ENCODE measurements around the gene ERN2. TPM values are rescaled to one million over a fixed set of nuclear protein-coding genes. Genes with fewer than 3 reads are reported as not detected.

ERN2 gene
- total RNA-seq, 2 donors from 2014 or later, result 1.3 to 1.4 TPM

GRCh38 chr16:23699100-23699499 lies 13.9 kb downstream of the ERN2 start:
- WGBS, 2 experiments (ENCODE audit: insufficient coverage in 1 of 2, insufficient read length in 1 of 2), result 98 to 100% methylated on average over 1 to 4 of the region's 4 CpGs
- TF ChIP-seq CTCF (conservative IDR thresholded peaks at IDR 0.05), result no peak
- no peak overlapping the region for H3K9ac ChIP-seq (ENCODE audit: extremely low read depth, low read length, poor library complexity, severe bottlenecking)

GRCh38 chr16:23695756-23696155 lies 17.3 kb downstream of the ERN2 start:
- Mint-ChIP-seq H3K9me3 (no peaks in the 10 kb centered on the region), H3K27ac (no peak overlapping the region), H3K4me3 (no peak overlapping the region), H3K36me3 (ENCODE audit: low read depth) (peaks cover 9% of the 10 kb centered on the region), H3K4me1 (peaks cover 13% of the 10 kb centered on the region), H3K27me3 (ENCODE audit: insufficient read depth) (peaks cover 1% of the 10 kb centered on the region)
- H3K4me1 ChIP-seq (ENCODE audit: control insufficient read depth, insufficient read depth, low read length), result no peaks in the 10 kb centered on the region
- no peak for TF ChIP-seq CTCF (conservative IDR thresholded peaks at IDR 0.05)
- H3K36me3 ChIP-seq (ENCODE audit: control insufficient read depth, insufficient read depth, low read length), result peaks cover 10% of the 10 kb centered on the region
- 78 to 91% methylated on average over 3 to 11 of the region's 11 CpGs for WGBS, 2 experiments (ENCODE audit: insufficient coverage in 1 of 2, insufficient read length in 1 of 2)
- H3K27ac ChIP-seq (ENCODE audit: low read depth, low read length), result no peak overlapping the region
- H3K27me3 ChIP-seq (ENCODE audit: control insufficient read depth, insufficient read depth, low read length, poor library complexity, severe bottlenecking), result no peaks in the 10 kb centered on the region
- no peak overlapping the region for H3K4me3 ChIP-seq (ENCODE audit: low read length)
- H3K9ac ChIP-seq (ENCODE audit: extremely low read depth, low read length, poor library complexity, severe bottlenecking), result no peak overlapping the region
- H3K9me3 ChIP-seq (ENCODE audit: control insufficient read depth, low read length), result no peaks in the 10 kb centered on the region
- no peak for DNase-seq

More at GRCh38 chr16:23699100-23699499, 13.9 kb downstream of the ERN2 start:
- H3K4me3 Mint-ChIP-seq, result no peak overlapping the region
- peaks cover 14% of the 10 kb centered on the region for H3K4me1 Mint-ChIP-seq
- H3K27me3 ChIP-seq (ENCODE audit: control insufficient read depth, insufficient read depth, low read length, poor library complexity, severe bottlenecking), result no peaks in the 10 kb centered on the region
- H3K36me3 Mint-ChIP-seq (ENCODE audit: low read depth), result no peaks in the 10 kb centered on the region
- H3K9me3 ChIP-seq (ENCODE audit: control insufficient read depth, low read length), result no peaks in the 10 kb centered on the region
- H3K4me1 ChIP-seq (ENCODE audit: control insufficient read depth, insufficient read depth, low read length), result no peaks in the 10 kb centered on the region
- H3K36me3 ChIP-seq (ENCODE audit: control insufficient read depth, insufficient read depth, low read length), result no peaks in the 10 kb centered on the region
- no peak overlapping the region for H3K4me3 ChIP-seq (ENCODE audit: low read length)
- DNase-seq, result no peak
- peaks cover 9% of the 10 kb centered on the region for H3K9me3 Mint-ChIP-seq
- H3K27me3 Mint-ChIP-seq (ENCODE audit: insufficient read depth), result peaks cover 10% of the 10 kb centered on the region
- no peak overlapping the region for H3K27ac ChIP-seq (ENCODE audit: low read depth, low read length)
- no peak overlapping the region for H3K27ac Mint-ChIP-seq

- DNase-seq, result peak; percentile 95
- Mint-ChIP-seq H3K4me3 (peak overlapping the region; percentile 57), H3K27me3 (ENCODE audit: insufficient read depth) (peaks cover 1% of the 10 kb centered on the region), H3K27ac (peak overlapping the region; percentile 66), H3K4me1 (peaks cover 9% of the 10 kb centered on the region), H3K9me3 (no peaks in the 10 kb centered on the region), H3K36me3 (ENCODE audit: low read depth) (peaks cover 17% of the 10 kb centered on the region)
- Histone ChIP-seq H3K36me3 (ENCODE audit: control insufficient read depth, insufficient read depth, low read length) (peaks cover 19% of the 10 kb centered on the region), H3K4me3 (ENCODE audit: low read length) (peak overlapping the region; percentile 64), H3K4me1 (ENCODE audit: control insufficient read depth, insufficient read depth, low read length) (no peaks in the 10 kb centered on the region), H3K27me3 (ENCODE audit: control insufficient read depth, insufficient read depth, low read length, poor library complexity, severe bottlenecking) (no peaks in the 10 kb centered on the region), H3K9ac (ENCODE audit: extremely low read depth, low read length, poor library complexity, severe bottlenecking) (no peak overlapping the region), H3K27ac (ENCODE audit: low read depth, low read length) (peak overlapping the region; percentile 22), H3K9me3 (ENCODE audit: control insufficient read depth, low read length) (no peaks in the 10 kb centered on the region)
- TF ChIP-seq CTCF (conservative IDR thresholded peaks at IDR 0.05), result no peak
- WGBS, 2 experiments (ENCODE audit: insufficient coverage in 1 of 2, insufficient read length in 1 of 2), result 32 to 46% methylated on average over 12 to 32 of the region's 32 CpGs
Observed at GRCh38 chr16:23694644-23695373, 18.2 kb downstream of the ERN2 start.

All from endodermal cell (in vitro differentiated cells).